H1 (cell line): ENCODE results near the gene ITGA3. TPM values are rescaled to one million over a fixed set of nuclear protein-coding genes. Genes with fewer than 3 reads are reported as not detected.

Experiments
- CEBPB ChIP-seq: IDR thresholded peaks from 2 replicates; pipeline ENCODE4 v1.6.1; 2012; ENCODE audit warnings: low read depth, low read length
- MAFK ChIP-seq: IDR thresholded peaks from 2 replicates; pipeline ENCODE4 v1.6.1; 2012; ENCODE audit warnings: low read depth, mild to moderate bottlenecking, improper control_type of control experiment, low read length
- SAP30 ChIP-seq: fragments of 300-600 bp; sonication (generic); IDR thresholded peaks from 2 replicates; pipeline ENCODE4 v1.7.1; 2012; ENCODE audit warnings: low read length, moderate library complexity, mild to moderate bottlenecking, inconsistent platforms; ENCODE audit not compliant: insufficient read depth, insufficient replicate concordance
- SIX5 ChIP-seq: IDR thresholded peaks from 2 replicates; pipeline ENCODE4 v1.6.1; 2011; ENCODE audit warnings: mild to moderate bottlenecking, low read depth, low read length
- TEAD4 ChIP-seq: IDR thresholded peaks from 2 replicates; pipeline ENCODE4 v1.6.1; 2012; ENCODE audit warnings: low read depth, low read length, inconsistent platforms, mixed read lengths
- polyA plus RNA-seq, 7 experiments: library from polyadenylated mRNA; depleted of rRNA in 3 of 7; stranded (reverse) in 5 of 7; unstranded in 2 of 7; fragments of >200 nt in 5 of 7; fragments of 200-250 nt in 2 of 7; gene quantifications; 1 replicate in 5 of 7; 2 replicates in 1 of 7; 4 replicates in 1 of 7; pipeline versions ENCODE4 v1.2.1 to v1.2.3, GENCODE V29; 2011 to 2013; ENCODE audit warnings: missing spikeins in 2 of 7, mixed read lengths in 2 of 7
- total RNA-seq: library from RNA; stranded (reverse); fragmentation: NEBNext Ultra II Directional; extraction: Animal tissue kit (Norgen Biotek cat#: 25700); gene quantifications from 2 replicates; pipeline ENCODE4 v1.2.1, GENCODE V29; 2021

The ITGA3 gene
- total and polyA plus RNA-seq, 2 of the 8 experiments (the other 6 are each of a cell fraction or from before 2014, with no cell fraction given), result 24.0 to 24.2 TPM

DNA sequence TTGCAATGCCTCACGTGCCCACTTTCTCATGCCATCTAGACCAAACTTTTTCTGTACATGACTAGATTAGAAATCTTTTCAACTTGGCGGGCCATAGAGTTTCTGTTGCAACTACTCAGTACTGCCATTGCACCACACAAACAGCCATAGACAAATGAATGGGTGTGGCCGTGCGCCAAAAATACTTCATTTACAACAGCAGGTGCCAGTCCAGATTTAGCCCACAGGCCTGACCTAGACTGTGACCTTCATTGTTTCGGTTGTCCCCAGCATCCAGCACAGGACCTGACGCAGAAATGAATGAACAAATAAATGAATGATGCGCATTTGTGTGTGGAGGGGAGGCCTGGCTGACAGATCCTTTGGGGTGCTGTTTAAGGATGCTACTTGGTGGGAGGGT is 24.9 kb downstream of the ITGA3 start (continued):
- TF ChIP-seq TEAD4 (no peak), MAFK (no peak), CEBPB (no peak), SIX5 (no peak), SAP30 (no peak)
